Measurements from ENCODE around the gene HLA-F. TPM values are rescaled to one million over a fixed set of nuclear protein-coding genes. Genes with fewer than 3 reads are reported as not detected.

The HLA-F gene
- total RNA-seq, result 11.4 and 12.5 TPM in 2 replicates
- long read RNA-seq, partial matches to known transcripts, result 0 of 6 reads
- long read RNA-seq, other reads (novel, unspliced or antisense), result 2 of 6 reads

GRCh38 chr6:29723262-29723665 lies at the start of gene HLA-F:
HLA-F (plus strand) TSS chr6:29723434; CDS start chr6:29723464, 30 bp downstream.
- Mint-ChIP-seq H3K27me3 (ENCODE audit: unreplicated experiment) (peaks cover 22% of the 10 kb centered on the region), H3K27ac (ENCODE audit: unreplicated experiment) (no peak within 1 kb of the TSS)

GRCh38 chr6:29674008-29674407 lies 49.2 kb upstream of the HLA-F start:
- Mint-ChIP-seq H3K4me1 (ENCODE audit: unreplicated experiment) (peaks cover 17% of the 10 kb centered on the region), H3K36me3 (ENCODE audit: unreplicated experiment) (no peaks in the 10 kb centered on the region), H3K9me3 (ENCODE audit: unreplicated experiment) (no peaks in the 10 kb centered on the region), H3K27ac (ENCODE audit: unreplicated experiment) (no peak overlapping the region), H3K27me3 (ENCODE audit: unreplicated experiment) (no peaks in the 10 kb centered on the region), H3K4me3 (ENCODE audit: unreplicated experiment) (no peak overlapping the region)
- no peak for DNase-seq (ENCODE audit: extremely low spot score, unreplicated experiment)
- TF ChIP-seq CTCF (IDR thresholded peaks at IDR 0.05), result no peak

More at GRCh38 chr6:29723262-29723665, at the start of gene HLA-F:
- peak; percentile 90 for DNase-seq (ENCODE audit: extremely low spot score, unreplicated experiment)
- H3K4me3 Mint-ChIP-seq (ENCODE audit: unreplicated experiment), result peak within 1 kb of the TSS; percentile 76
- H3K4me1 Mint-ChIP-seq (ENCODE audit: unreplicated experiment), result peaks cover 2% of the 10 kb centered on the region
- H3K9me3 Mint-ChIP-seq (ENCODE audit: unreplicated experiment), result no peaks in the 10 kb centered on the region
- H3K36me3 Mint-ChIP-seq (ENCODE audit: unreplicated experiment), result no peaks in the 10 kb centered on the region
- no peak for TF ChIP-seq CTCF (IDR thresholded peaks at IDR 0.05)

- no peak overlapping the region for H3K27ac Mint-ChIP-seq (ENCODE audit: unreplicated experiment)
- no peak for TF ChIP-seq CTCF (IDR thresholded peaks at IDR 0.05)
- DNase-seq (ENCODE audit: extremely low spot score, unreplicated experiment), result no peak
- H3K9me3 Mint-ChIP-seq (ENCODE audit: unreplicated experiment), result no peaks in the 10 kb centered on the region
- no peaks in the 10 kb centered on the region for H3K36me3 Mint-ChIP-seq (ENCODE audit: unreplicated experiment)
- no peaks in the 10 kb centered on the region for H3K27me3 Mint-ChIP-seq (ENCODE audit: unreplicated experiment)
- peaks cover 21% of the 10 kb centered on the region for H3K4me1 Mint-ChIP-seq (ENCODE audit: unreplicated experiment)
- H3K4me3 Mint-ChIP-seq (ENCODE audit: unreplicated experiment), result no peak overlapping the region
Measured at GRCh38 chr6:29675561-29675960, 47.7 kb upstream of the HLA-F start.

- TF ChIP-seq CTCF (IDR thresholded peaks at IDR 0.05), result no peak
- Mint-ChIP-seq H3K4me3 (ENCODE audit: unreplicated experiment) (no peak overlapping the region), H3K27ac (ENCODE audit: unreplicated experiment) (peak overlapping the region; percentile 78), H3K4me1 (ENCODE audit: unreplicated experiment) (peaks cover 21% of the 10 kb centered on the region), H3K36me3 (ENCODE audit: unreplicated experiment) (no peaks in the 10 kb centered on the region), H3K9me3 (ENCODE audit: unreplicated experiment) (no peaks in the 10 kb centered on the region), H3K27me3 (ENCODE audit: unreplicated experiment) (no peaks in the 10 kb centered on the region)
- DNase-seq (ENCODE audit: extremely low spot score, unreplicated experiment), result no peak
Measured at GRCh38 chr6:29676981-29677601, 46.1 kb upstream of the HLA-F start.

GRCh38 chr6:29678114-29678513 lies 45.1 kb upstream of the HLA-F start:
- no peak overlapping the region for H3K4me3 Mint-ChIP-seq (ENCODE audit: unreplicated experiment)
- no peaks in the 10 kb centered on the region for H3K27me3 Mint-ChIP-seq (ENCODE audit: unreplicated experiment)
- no peak for DNase-seq (ENCODE audit: extremely low spot score, unreplicated experiment)
- no peaks in the 10 kb centered on the region for H3K36me3 Mint-ChIP-seq (ENCODE audit: unreplicated experiment)
- TF ChIP-seq CTCF (IDR thresholded peaks at IDR 0.05), result no peak
- H3K9me3 Mint-ChIP-seq (ENCODE audit: unreplicated experiment), result no peaks in the 10 kb centered on the region
- H3K4me1 Mint-ChIP-seq (ENCODE audit: unreplicated experiment), result peaks cover 21% of the 10 kb centered on the region
- H3K27ac Mint-ChIP-seq (ENCODE audit: unreplicated experiment), result no peak overlapping the region
